ENCODE data around the gene GADL1.

Gene GADL1, protein sequence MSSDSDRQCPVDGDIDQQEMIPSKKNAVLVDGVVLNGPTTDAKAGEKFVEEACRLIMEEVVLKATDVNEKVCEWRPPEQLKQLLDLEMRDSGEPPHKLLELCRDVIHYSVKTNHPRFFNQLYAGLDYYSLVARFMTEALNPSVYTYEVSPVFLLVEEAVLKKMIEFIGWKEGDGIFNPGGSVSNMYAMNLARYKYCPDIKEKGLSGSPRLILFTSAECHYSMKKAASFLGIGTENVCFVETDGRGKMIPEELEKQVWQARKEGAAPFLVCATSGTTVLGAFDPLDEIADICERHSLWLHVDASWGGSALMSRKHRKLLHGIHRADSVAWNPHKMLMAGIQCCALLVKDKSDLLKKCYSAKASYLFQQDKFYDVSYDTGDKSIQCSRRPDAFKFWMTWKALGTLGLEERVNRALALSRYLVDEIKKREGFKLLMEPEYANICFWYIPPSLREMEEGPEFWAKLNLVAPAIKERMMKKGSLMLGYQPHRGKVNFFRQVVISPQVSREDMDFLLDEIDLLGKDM

DNA sequence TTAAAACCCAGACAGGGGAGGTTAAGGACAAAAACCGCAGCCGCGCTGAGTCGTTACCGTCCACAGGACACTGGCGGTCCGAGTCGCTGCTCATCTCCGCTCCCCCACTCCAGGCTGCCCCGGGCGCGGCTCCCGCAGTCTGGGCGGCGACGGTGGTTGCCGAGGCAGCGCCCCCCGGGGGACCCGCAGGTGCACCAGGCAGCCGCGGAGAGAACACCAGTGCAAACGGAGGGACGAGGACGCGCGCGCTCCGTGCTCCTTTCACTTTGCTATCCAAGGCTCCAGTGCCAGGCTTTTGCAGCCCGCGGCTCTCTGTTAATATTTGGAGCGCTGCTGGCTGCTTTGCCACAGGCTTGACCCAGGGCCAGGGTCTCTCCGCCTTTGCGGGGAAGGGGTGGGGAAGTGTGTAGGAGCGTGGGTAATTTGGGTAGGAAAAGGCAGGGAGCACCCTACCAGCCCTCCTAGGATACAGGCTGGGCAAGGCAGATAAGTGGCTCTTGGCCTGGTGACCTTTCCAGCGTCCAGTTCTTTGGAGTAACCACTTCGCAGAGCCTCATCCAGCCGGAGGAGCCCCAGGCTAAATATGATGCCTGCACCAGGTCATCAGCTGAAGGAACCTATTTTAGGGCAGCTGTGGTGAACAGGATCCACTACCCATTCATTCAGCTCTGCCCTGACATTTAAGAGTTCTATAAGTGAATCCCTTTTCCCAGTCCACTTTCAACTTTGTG lies at the start of gene GADL1:
Gene GADL1 (minus strand): TSS at position 141 of the 731 bp plus-strand sequence. CDS start 47 bp downstream, at position 94.
- DNase-seq, result no peak

GRCh38 chr3:30944124-30944523 lies 49.7 kb upstream of the GADL1 start:
- no peak for DNase-seq

- DNase-seq, result no peak
These were observed 48.7 kb upstream of the GADL1 start for GRCh38 chr3:30943206-30943605.

DNA sequence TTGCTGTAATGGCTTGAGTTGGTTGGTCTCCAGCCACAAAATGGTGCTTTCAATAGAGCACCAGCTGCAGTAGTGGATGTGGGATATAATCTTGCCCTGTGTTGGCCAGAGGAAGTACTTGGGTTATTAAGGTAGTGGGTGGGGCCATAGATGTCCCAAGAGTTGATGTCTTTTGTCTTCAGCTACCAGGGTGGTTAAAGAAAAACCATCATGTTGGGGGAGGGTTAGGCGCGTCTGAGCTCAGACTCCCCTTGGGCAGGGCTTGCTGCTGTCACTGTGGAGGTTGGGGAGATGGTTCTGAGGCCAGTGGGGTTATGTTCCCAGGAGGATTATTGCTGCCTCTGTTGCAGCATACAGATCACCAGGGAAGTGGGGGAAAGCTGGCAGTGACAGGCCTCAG lies 46.9 kb upstream of the GADL1 start:
- DNase-seq, result no peak

- no peak for DNase-seq
These were observed 46.3 kb upstream of the GADL1 start for GRCh38 chr3:30940740-30941139.

DNA sequence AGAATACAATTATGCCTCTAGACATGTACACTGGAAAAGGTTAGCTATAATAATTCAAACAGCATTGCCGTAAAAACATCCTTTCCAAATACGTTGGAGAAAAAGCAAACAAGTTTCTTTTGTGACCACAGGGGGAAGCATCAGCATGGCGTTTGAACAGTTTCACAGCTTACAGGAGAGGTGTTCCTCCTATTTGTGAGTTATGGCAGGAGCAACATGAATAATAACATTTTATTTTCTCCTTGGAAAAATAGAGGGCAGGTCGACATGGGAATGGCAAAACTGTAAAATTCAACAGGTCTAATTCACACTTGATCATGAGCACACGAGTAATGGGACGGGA lies 39.7 kb upstream of the GADL1 start:
- DNase-seq, result no peak

DNA sequence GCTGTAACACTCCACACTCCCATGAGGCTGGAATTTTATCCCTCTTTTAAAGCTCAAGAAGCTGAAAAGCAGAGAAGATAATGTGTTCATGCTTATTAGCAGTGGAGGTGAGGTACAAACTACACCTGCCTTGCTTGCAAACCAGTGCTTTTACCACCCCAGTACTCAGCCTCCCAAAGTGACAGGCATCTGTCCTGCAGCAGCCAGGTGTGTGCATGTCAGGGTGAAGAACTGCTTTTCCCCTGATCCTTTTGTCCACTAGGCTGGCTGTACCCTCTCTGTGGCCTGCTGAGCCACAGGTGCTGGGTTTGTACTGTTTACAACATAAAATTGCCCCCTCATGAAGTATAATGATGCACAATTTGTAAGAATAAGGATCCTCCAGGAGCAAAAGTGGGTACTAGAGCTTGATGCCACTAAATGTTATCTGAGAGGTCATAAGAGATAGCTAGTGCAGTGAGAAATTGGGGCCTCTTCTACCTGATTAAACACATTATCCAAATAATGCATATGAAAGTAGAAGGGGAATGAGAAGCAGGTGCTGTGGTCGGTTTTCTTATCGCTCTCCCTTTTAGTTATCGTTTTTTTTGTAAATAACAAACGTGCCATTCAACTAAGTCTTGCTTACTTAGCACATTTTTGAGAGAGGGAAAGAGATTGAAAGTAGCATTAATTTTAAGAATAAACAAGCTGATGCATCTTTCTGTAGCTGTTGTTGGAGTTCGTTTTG lies 39.2 kb upstream of the GADL1 start:
- no peak for DNase-seq

DNA sequence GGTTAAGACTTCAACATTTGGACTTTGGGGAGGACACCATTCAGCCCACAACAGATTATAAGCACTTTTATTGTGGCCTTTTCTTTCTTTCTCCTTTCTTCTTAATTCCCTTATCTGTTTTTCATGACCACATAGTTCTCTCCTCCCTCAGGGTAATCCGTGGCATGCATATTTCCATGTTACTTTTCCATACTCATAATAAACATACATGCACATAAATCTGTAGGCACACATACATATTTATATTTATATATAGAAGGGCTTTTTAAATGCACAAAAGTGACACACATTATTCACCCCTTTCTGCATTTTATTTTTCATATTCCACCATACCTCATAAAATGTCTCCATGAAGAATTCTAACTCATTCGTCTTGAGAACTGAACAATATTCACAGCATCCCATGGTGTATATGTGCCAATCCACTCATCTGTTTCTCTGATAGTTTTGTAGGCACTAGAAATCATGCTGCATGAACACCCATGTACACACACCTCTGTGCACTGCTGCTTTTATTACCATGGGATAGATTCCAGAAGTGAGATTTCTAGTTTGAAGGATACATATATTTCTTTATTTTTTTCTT lies 38.1 kb upstream of the GADL1 start:
- no peak for DNase-seq

DNA sequence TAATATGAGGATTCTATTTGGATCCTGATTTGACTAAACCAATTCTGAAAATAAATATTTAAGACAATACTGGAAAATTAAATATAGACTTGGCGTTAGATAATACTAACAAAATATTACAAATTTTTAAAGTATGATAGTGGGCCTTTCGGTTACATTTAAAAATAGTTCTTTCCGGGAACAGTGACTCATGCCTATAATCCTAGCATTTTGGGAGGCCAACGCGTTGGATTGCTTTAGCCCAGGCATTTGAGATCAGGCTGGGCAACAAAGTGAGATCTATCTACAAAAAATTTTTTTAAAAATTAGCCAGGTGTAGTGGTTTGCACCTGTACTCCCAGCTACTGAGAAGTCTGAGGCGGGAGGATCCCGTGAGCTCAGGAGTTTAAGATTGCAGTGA lies 30.3 kb upstream of the GADL1 start:
- no peak for DNase-seq

DNA sequence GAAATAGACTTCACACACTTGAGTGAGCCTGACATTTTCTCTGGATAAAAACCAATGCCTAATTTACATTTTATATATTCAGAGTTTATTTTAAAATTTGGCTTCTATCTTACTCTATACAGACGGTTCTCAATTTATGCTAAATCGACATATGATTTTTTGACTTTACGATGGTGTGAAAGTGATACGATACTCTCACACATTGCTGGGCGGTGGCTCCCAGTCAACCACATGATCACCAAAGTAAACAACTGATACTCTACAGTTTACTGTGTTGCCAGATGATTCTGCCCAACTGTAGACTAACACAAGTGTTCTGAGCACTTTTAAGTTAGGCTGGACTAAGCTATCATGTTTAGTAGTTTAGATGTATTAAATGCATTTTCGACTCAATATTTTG lies 25.1 kb upstream of the GADL1 start:
- DNase-seq, result no peak

- DNase-seq, result no peak
These were observed 24.3 kb upstream of the GADL1 start for GRCh38 chr3:30918761-30919160.

- DNase-seq, result no peak
These were observed 21.3 kb upstream of the GADL1 start for GRCh38 chr3:30915782-30916181.

- DNase-seq, result no peak
These were observed 20.2 kb upstream of the GADL1 start for GRCh38 chr3:30914696-30915095.

DNA sequence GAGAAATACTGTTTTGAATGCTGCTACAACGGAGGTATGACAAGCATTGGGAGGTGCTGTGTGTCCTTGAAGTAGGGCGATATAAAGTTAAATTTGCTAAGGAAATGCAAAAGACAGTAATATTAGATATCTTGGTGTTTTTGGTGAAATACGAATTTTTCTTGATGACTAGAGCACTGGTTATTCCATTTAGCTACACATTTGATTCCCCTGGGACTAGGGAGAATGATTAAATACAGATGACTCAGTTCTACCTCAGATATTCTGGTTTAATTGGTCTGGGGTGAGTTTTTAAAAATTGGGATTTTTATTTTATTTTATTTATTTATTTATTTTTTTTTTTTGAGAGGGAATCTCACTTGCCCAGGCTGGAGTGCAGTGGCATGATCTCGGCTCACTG lies 18.7 kb upstream of the GADL1 start:
- DNase-seq, result no peak

GRCh38 chr3:30912301-30912700 lies 17.8 kb upstream of the GADL1 start:
- DNase-seq, result no peak

DNA sequence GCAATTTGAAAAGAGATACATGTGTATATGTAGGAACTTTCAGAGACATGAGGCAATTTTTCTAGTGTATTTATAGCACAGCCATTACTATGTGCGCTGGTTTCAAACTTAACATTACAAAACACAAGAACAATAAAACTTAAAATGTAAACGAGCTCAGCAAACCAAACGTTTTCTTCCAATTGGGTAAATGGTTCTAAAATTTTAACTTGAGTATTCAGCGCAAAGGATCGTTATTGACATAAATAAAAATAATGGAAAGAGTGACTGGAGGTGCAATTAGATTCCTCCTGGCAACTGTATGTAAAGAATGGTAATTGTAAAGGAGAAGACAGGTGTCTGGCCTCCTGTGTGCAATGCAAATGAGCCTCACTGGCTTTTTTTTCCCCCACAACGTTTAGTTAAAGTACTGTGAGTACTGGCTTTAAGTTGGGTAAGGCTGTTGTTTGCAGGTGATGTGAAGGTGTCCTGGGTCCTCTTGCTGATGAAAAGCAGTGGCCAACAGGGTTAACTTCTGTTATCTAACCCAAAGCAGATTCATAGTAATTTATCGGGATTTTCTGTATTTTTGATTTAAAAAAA lies 14.1 kb upstream of the GADL1 start:
- no peak for DNase-seq

DNA sequence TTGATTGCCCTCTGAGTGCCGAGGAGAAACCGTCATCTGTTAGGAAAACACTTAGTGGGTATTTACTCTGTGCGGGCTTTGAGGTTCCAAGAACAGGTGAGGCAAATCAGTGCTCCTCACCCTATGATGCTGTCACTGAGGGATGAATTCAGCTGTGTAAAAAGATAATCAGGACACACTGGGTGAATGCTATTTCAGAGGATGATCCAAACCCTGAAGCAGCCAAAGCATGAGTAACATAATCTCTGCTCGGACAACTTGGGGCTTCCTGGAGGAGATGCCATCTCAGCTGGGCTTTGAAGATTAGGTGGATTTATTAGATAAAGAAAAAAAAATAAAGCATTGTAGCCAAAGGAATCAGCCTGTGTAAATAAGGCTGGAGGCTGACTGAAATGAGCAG lies 10.5 kb upstream of the GADL1 start:
- DNase-seq, result no peak

DNA sequence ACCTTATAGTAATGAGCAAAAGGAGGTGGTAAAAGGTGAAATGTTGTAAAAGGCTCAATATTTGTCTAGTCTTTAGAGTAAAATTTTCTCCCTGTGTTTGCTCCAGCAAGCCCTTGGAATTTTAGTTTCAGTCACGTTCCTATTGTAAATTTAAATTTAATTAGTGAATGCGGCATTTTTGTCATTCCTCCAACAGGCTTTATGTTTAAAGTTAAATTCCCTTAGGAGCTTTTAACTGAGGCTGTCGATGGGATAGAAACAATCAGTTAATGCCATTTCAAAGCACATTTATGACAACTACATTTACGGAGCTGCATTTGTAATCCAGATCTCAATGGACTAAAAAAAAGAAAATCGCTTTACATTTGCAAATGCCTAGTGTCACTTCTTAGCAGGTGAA lies 868 bp upstream of the GADL1 start:
- no peak for DNase-seq

- DNase-seq, result no peak
These were observed 659 bp downstream of the GADL1 start for GRCh38 chr3:30893678-30894325.

DNA sequence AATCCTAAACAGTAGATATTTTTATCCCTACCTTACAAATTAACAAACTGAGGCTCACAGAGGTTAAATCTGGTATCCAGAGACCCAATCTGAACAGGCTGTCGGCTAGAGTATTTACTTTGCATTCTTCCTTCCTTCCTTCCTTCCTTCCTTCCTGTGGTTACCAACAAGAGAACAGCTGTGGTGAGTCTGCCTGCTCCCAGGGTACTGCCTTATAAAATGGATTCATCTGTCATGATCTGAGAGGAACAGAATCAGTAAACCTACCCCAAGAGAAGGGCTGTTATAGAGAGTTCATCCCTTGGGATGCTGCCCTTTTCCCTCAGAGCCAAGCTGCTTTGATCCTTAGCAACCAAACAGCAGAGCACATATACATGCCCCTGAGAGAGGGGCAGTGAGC lies 3.6 kb downstream of the GADL1 start:
- DNase-seq, result no peak

DNA sequence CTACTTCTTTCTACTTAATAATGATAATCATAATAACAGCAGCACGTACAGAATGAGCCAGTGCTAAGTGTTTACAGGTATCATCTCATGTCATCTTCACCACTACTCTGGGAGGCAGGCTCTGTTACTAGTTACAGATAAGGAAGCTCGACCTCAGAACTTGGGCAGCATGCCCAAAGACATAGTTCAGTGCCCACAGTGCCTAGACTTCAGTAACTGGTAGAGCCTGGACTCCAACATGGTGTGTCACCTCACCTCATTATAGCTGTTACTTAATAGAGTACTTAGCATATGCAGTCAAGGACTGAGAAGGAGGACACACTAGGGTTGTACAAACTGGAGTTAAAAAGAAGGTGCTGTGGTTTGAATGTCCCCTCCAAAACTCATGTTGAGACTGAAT lies 7.6 kb downstream of the GADL1 start:
- no peak for DNase-seq

- no peak for DNase-seq
These were observed 15.6 kb downstream of the GADL1 start for GRCh38 chr3:30878862-30879261.

All from cerebellar nuclear complex (tissue), 1 donor.